ENCODE results near the gene CTNNAL1. TPM values are rescaled to one million over a fixed set of nuclear protein-coding genes. Genes with fewer than 3 reads are reported as not detected.

Gene CTNNAL1
- total RNA-seq, 6 experiments from 2014 or later, result 12.0 to 26.4 (median 20.3) TPM

DNA sequence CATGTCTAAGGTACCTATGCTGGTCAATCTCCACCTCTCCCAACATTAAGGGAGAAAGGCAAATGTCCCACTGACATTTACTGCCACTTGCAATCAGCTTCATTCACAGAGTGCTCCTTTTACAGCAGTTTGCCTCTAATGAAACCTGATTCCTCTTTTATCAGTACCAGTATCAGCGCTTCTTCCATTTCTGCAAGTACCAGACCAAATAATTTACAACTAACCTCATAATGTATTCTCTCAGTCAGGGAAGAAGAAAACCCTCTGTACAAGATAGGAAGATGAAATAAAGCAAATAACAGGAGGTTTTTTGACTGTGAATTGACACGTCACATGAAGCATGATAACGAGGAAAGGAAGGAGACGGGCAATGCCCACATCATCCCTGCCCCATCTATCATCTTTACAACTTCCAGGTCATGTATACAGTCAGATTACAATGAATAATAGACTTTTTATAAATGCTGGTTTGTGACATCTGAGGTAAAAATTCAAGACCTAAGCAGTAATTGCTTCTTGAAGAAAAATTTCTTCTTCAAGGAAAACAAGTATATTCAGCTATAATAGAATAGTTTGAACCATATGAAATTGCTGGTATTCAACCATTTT is 57.2 kb downstream of the CTNNAL1 start:
- no peak for DNase-seq
- 76% methylated on average over 4 of the region's 4 CpGs for WGBS (ENCODE audit: insufficient coverage, low coverage, low lambda C conversion rate, missing lambda C conversion rate)
- Histone ChIP-seq H3K4me1 (no peaks in the 10 kb centered on the region), H3K27me3 (no peaks in the 10 kb centered on the region), H3K27ac (no peak overlapping the region), H3K4me3 (no peak overlapping the region), H3K9me3 (no peaks in the 10 kb centered on the region), H3K36me3 (no peaks in the 10 kb centered on the region)
- TF ChIP-seq, protein P1, sequence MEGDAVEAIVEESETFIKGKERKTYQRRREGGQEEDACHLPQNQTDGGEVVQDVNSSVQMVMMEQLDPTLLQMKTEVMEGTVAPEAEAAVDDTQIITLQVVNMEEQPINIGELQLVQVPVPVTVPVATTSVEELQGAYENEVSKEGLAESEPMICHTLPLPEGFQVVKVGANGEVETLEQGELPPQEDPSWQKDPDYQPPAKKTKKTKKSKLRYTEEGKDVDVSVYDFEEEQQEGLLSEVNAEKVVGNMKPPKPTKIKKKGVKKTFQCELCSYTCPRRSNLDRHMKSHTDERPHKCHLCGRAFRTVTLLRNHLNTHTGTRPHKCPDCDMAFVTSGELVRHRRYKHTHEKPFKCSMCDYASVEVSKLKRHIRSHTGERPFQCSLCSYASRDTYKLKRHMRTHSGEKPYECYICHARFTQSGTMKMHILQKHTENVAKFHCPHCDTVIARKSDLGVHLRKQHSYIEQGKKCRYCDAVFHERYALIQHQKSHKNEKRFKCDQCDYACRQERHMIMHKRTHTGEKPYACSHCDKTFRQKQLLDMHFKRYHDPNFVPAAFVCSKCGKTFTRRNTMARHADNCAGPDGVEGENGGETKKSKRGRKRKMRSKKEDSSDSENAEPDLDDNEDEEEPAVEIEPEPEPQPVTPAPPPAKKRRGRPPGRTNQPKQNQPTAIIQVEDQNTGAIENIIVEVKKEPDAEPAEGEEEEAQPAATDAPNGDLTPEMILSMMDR (IDR thresholded peaks at IDR 0.05), result no peak
- TF ChIP-seq POLR2A (IDR thresholded peaks at IDR 0.05), result no peak
- intact Hi-C loops (cut with DNase I), result no loop called here
- no peak for ATAC-seq

DNA sequence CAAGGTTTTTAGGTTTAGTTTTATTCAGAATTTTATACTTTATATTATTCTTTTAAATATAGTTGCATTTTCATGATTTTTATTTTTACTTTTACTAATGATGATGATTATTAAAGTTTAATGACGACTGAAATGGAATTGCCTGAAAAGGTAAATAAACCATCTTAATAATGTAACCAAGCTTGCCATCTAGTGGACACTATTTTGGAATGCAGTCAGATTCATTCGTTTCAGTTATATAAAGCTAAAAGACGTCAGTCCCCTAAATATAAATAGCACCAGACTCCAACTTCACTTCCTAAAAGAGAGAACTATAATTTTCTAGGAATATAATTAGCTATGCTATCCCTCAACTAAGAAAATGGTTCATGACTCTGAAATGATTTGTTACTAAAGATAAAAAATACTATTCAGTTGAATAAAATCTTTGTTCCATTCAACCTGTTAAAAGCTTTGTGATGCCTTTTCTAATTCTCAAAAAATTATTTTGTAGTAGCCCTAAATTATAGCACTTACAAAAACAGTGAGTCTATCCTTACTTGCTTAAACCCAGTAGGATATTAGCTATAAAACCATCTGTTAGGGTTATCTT is 59.2 kb downstream of the CTNNAL1 start:
- Histone ChIP-seq H3K9me3 (no peaks in the 10 kb centered on the region), H3K36me3 (no peaks in the 10 kb centered on the region), H3K27me3 (no peaks in the 10 kb centered on the region), H3K4me3 (no peak overlapping the region), H3K4me1 (no peaks in the 10 kb centered on the region), H3K27ac (peak overlapping the region in 1 of 3 donors; percentile 6)
- ATAC-seq (peak; percentile 69 to 88 (median 80)), DNase-seq (no peak)
- 0% methylated on average over 3 of the region's 3 CpGs for WGBS (ENCODE audit: insufficient coverage, low coverage, low lambda C conversion rate, missing lambda C conversion rate)
- intact Hi-C loops (cut with DNase I), result no loop called here
- no peak for TF ChIP-seq POLR2A (IDR thresholded peaks at IDR 0.05)
- TF ChIP-seq, protein P1 (IDR thresholded peaks at IDR 0.05), result peak; percentile 71 to 78 (median 76)

DNA sequence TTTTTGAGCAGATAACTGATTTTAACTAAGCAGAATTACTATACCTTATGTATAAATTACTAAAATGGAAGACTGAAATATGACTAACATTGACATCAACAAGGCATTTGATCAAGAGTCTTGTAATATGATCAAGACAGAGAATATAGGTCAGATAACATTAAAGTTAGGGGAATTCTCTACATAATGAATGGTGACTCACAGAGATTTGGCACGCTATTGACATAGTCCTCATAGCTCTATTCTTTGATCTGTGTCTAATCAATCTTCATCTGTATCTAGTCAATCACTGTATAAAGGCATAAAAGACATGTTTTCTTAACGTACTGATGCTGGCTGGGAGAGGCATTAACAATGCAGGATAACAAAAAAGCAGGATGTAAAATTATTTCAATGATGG is 61.7 kb downstream of the CTNNAL1 start:
- no peak overlapping the region for H3K27ac ChIP-seq
- no peak overlapping the region for H3K4me3 ChIP-seq
- intact Hi-C loops (cut with DNase I), result no loop called here
- no peak for ATAC-seq
- 88% methylated on average over 2 of the region's 2 CpGs for WGBS (ENCODE audit: insufficient coverage, low coverage, low lambda C conversion rate, missing lambda C conversion rate)
- no peaks in the 10 kb centered on the region for H3K27me3 ChIP-seq
- no peaks in the 10 kb centered on the region for H3K9me3 ChIP-seq
- no peak for DNase-seq
- H3K4me1 ChIP-seq, result no peaks in the 10 kb centered on the region
- no peak for TF ChIP-seq POLR2A (IDR thresholded peaks at IDR 0.05)
- TF ChIP-seq, protein P1 (IDR thresholded peaks at IDR 0.05), result no peak
- no peaks in the 10 kb centered on the region for H3K36me3 ChIP-seq

DNA sequence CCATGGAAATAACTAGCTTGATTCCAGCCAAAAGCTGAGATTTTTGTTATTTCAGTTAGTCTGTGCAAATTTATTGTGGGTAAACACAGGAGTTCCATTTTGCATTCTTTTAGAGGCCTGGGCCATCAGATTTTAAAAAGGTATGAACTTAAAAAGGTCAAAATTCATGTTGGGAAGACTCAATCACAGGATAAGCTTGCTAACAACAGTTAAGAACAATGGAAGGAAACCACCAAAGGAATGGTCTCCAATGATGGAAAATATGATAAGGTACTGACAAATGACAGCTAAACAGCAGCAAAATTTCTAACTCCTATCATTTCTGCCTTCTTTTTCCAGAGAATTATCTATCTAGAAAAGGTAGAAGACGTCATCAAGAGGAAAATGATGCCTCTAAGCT is 63.1 kb downstream of the CTNNAL1 start:
- TF ChIP-seq POLR2A (IDR thresholded peaks at IDR 0.05), result no peak
- 78% methylated on average over 1 of the region's 1 CpG for WGBS (ENCODE audit: insufficient coverage, low coverage, low lambda C conversion rate, missing lambda C conversion rate)
- H3K9me3 ChIP-seq, result no peaks in the 10 kb centered on the region
- H3K27me3 ChIP-seq, result no peaks in the 10 kb centered on the region
- intact Hi-C loops (cut with DNase I), result no loop called here
- no peaks in the 10 kb centered on the region for H3K36me3 ChIP-seq
- H3K27ac ChIP-seq, result no peak overlapping the region
- no peak overlapping the region for H3K4me3 ChIP-seq
- ATAC-seq, result no peak
- no peak for DNase-seq
- no peaks in the 10 kb centered on the region for H3K4me1 ChIP-seq

DNA sequence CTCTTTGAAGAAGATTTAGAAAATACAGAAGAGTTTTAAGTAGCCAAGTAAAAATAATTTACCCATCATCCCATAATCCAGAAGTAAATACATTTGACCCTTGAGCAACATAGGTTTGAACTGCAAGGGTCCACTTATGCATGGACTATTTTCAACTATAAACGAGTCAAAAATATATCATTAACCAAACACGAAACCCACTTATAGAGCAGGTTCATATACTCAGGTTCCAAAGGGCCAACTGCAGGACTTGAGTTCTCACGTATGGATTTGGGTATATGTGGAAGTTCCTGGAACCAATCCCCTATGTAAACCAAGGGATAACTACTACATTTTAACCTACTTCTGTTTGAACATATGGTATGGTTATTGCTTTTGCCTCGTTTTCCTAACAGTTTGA is 73.3 kb downstream of the CTNNAL1 start:
- no peak for DNase-seq
- no peak overlapping the region for H3K4me3 ChIP-seq
- TF ChIP-seq POLR2A (IDR thresholded peaks at IDR 0.05), result no peak
- TF ChIP-seq, protein P1 (IDR thresholded peaks at IDR 0.05), result no peak
- intact Hi-C loops (cut with DNase I), result no loop called here
- H3K27ac ChIP-seq, result no peak overlapping the region
- WGBS (ENCODE audit: insufficient coverage, low coverage, low lambda C conversion rate, missing lambda C conversion rate), result 85% methylated on average over 4 of the region's 4 CpGs
- H3K9me3 ChIP-seq, result no peaks in the 10 kb centered on the region
- H3K27me3 ChIP-seq, result no peaks in the 10 kb centered on the region
- peaks cover 0 to 7% (median 0%) of the 10 kb centered on the region in 4 donors for H3K4me1 ChIP-seq
- H3K36me3 ChIP-seq, result peaks cover 0 to 23% (median 0%) of the 10 kb centered on the region in 4 donors
- ATAC-seq, result no peak

All from right lobe of liver (tissue), 6 donors.